Heart right ventricle (tissue), 16 donors: ENCODE results near the gene PYDC1. TPM values are rescaled to one million over a fixed set of nuclear protein-coding genes. Genes with fewer than 3 reads are reported as not detected.

Experiments used
- ATAC-seq, 8 donors: fragments of 200-7000 bp; cut with Tn5 transposase; one replicate each; pipeline ENCODE4 v1.9.1; 2020; ENCODE audit warnings: mild to moderate bottlenecking in 8 of 8, moderate library complexity in 8 of 8, moderate number of reproducible peaks in 1 of 8
- DNase-seq, 2 donors: peaks; one replicate each; pipeline ENCODE4 v3.0.0-alpha.2; 2020
- H3K27ac ChIP-seq, 10 donors: fragments of 200-600 bp; sonication (generic) in 2 of 10; one replicate each; pipeline versions ENCODE4 v1.5.0 to v1.8.0; 2020 to 2022; ENCODE audit warnings: mild to moderate bottlenecking in 3 of 10
- H3K27me3 ChIP-seq, 7 donors: fragments of 200-600 bp; one replicate each; pipeline ENCODE4 v1.8.0; 2021 to 2022; ENCODE audit warnings: mild to moderate bottlenecking in 2 of 7
- H3K36me3 ChIP-seq, 9 donors: fragments of 200-600 bp; sonication (generic) in 1 of 9; one replicate each; pipeline versions ENCODE4 v1.5.0 to v1.8.0; 2020 to 2022; ENCODE audit warnings: mild to moderate bottlenecking in 2 of 9
- H3K4me1 ChIP-seq, 9 donors: fragments of 200-600 bp; sonication (generic) in 1 of 9; one replicate each; pipeline versions ENCODE4 v1.5.0 to v1.8.0; 2020 to 2022; ENCODE audit warnings: mild to moderate bottlenecking in 4 of 9
- H3K4me3 ChIP-seq, 10 donors: fragments of 200-600 bp; sonication (generic) in 2 of 10; one replicate each; pipeline versions ENCODE4 v1.5.0 to v1.8.0; 2020 to 2022; ENCODE audit warnings: mild to moderate bottlenecking in 7 of 10, moderate library complexity in 2 of 10
- H3K9me3 ChIP-seq, 11 donors: fragments of 200-600 bp in 10 of 11; sonication (generic) in 2 of 11; one replicate each; pipeline versions ENCODE4 v1.5.0 to v1.8.0; 2013 to 2022; ENCODE audit warnings: mild to moderate bottlenecking in 2 of 11, control low read depth in 1 of 11, moderate library complexity in 1 of 11
- WGBS, 2 donors: extraction: QIAGEN DNeasy Blood & Tissue Kit; methylation state at CpG; one replicate each; pipeline ENCODE4 v1.1.7; 2013; ENCODE audit warnings: inconsistent platforms in 1 of 2; 5-methylcytosine and 5-hydroxymethylcytosine counted together
- intact Hi-C, 10 donors: fragments of 100-400 bp; cut with DNase I; formaldehyde crosslinking; loops; one replicate each; pipeline versions ENCODE4 v1.11.1 to v1.14.2; 2022
- polyA plus RNA-seq, 2 donors: library from polyadenylated mRNA; stranded (reverse); fragments of 200-250 nt; gene quantifications; one replicate each; pipeline ENCODE4 v1.2.3, GENCODE V29; 2013
- total RNA-seq, 10 donors: library from RNA; stranded (reverse); fragmentation: NEBNext Ultra II Directional in 3 of 10; extraction: Animal tissue kit (Norgen Biotek cat#: 25700) in 3 of 10; gene quantifications; one replicate each; pipeline versions ENCODE4 v1.2.1 to v1.2.4, GENCODE V29; 2021 to 2023
- TF ChIP-seq, protein P1 (sequence below), 9 donors: fragments of 200-600 bp; sonication (generic) in 2 of 9; IDR thresholded peaks; one replicate each; pipeline versions ENCODE4 v1.5.0 to v1.8.0; 2021 to 2022; ENCODE audit warnings: antibody characterized with exemption in 9 of 9, mild to moderate bottlenecking in 5 of 9, moderate library complexity in 1 of 9
- donor health status: Arrhythmogenic right ventricular cardiomyopathy.
- donor health status: ischemic (EF 13 %, LVEDD 7.1; RV severe dilation, severe dysfunction).
- donor health status: healthy with polysubstance abuse.
- donor health status: DM: no; HTN: yes; CAD: no.
- donor health status: DM: no; HTN: no; CAD: no.
- donor health status: ischemic (EF 25% LVEDD 6.9; RV normal size, moderate dysfunction).
- donor health status: ischemic (EF 25% LVEDD 5.7; RV mildly dilated, moderate dysfunction).
- donor health status: healthy.
- donor health status: DM: yes; HTN: yes; CAD: no.
- donor health status: Ischemic cardiomyopathy.
- donor health status: ischemic (EF 35%, LVEDD 5.7; RV mildly dilated, moderate dysfunction).
- donor health status: nonischemic (EF 11% LVEDD 7.7; RV severe dilation, severe dysfunction).
- donor health status: DM: yes; HTN: yes; CAD: no.
- donor health status: PGD.
- donor health status: ischemic (EF 29% LVEDD 5.4; RV normal size, mild dysfunction).
- donor health status: nonischemic (EF 23%, LVEDD 6.1; RV moderate dilation, normal function).

The PYDC1 gene
- total and polyA plus RNA-seq, 12 donors: not detected

DNA sequence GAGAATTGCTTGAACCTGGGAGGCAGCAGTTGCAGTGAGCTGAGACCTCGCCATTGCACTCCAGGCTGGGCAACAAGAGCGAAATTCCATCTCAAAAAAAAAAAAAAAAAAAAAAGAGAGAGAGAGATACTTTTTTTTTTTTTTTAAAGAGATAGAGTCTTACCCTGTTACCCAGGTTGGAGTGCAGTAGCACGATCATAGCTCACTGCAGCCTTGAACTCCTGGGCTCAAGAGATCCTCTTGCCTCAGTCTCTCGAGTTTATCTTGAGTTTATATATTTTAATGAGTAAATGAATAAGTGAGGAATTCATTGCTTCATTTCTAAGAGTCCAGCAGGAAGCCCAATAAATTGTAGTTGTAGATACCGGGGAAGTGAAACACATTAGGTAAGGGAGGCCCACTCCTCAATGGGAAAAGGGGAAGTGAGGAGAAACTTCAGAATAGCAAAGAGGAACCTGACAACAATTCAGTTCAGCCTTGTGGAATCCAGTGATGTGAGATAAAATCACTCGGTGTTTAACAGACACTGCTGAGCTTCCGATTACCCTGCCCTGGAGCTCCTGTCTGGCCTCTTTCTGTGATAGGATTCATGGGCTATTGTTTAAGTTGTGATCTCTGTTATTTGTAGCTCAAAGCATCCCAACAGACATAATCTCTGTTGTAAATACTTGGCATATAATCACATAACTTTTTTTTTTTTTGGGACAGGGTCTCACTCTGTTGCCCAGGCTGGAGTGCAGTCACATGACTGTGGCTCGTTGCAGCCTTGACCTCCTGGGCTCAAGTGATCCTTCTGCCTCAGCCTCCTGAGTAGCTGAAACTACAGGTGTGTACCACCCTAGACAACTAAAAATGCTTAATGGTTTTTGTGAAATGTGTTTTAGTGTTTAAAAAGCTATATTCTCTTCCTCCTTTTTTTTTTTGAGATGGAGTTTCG lies 27.1 kb upstream of the PYDC1 start:
- Histone ChIP-seq H3K9me3 (no peaks in the 10 kb centered on the region), H3K27me3 (peaks cover 0 to 45% (median 15%) of the 10 kb centered on the region in 7 donors), H3K36me3 (no peaks in the 10 kb centered on the region), H3K4me3 (no peak overlapping the region), H3K4me1 (peaks cover 0 to 22% (median 0%) of the 10 kb centered on the region in 9 donors), H3K27ac (peak overlapping the region in 1 of 10 donors; percentile 29)
- ATAC-seq (peak in 2 of 8 donors; percentile 18 to 42), DNase-seq (no peak)
- TF ChIP-seq, protein P1, sequence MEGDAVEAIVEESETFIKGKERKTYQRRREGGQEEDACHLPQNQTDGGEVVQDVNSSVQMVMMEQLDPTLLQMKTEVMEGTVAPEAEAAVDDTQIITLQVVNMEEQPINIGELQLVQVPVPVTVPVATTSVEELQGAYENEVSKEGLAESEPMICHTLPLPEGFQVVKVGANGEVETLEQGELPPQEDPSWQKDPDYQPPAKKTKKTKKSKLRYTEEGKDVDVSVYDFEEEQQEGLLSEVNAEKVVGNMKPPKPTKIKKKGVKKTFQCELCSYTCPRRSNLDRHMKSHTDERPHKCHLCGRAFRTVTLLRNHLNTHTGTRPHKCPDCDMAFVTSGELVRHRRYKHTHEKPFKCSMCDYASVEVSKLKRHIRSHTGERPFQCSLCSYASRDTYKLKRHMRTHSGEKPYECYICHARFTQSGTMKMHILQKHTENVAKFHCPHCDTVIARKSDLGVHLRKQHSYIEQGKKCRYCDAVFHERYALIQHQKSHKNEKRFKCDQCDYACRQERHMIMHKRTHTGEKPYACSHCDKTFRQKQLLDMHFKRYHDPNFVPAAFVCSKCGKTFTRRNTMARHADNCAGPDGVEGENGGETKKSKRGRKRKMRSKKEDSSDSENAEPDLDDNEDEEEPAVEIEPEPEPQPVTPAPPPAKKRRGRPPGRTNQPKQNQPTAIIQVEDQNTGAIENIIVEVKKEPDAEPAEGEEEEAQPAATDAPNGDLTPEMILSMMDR (IDR thresholded peaks at IDR 0.05): no peak
- intact Hi-C loops: no loop called here
- 55 to 62% methylated on average over 8 to 9 of the region's 9 CpGs for WGBS, 2 donors

- TF ChIP-seq, protein P1 (IDR thresholded peaks at IDR 0.05): no peak
- H3K27ac ChIP-seq: peak overlapping the region in 1 of 10 donors; percentile 0
- WGBS, 2 donors: 49 to 62% methylated on average over 6 of the region's 6 CpGs
- ATAC-seq (peak in 1 of 8 donors; percentile 50), DNase-seq (no peak)
- H3K27me3 ChIP-seq: peaks cover 0 to 31% (median 10%) of the 10 kb centered on the region in 7 donors
- intact Hi-C loops: no loop called here
- H3K4me3 ChIP-seq: no peak overlapping the region
- H3K4me1 ChIP-seq: peaks cover 0 to 22% (median 0%) of the 10 kb centered on the region in 9 donors
- H3K9me3 ChIP-seq: no peaks in the 10 kb centered on the region
- no peaks in the 10 kb centered on the region for H3K36me3 ChIP-seq
These were observed 25.3 kb upstream of the PYDC1 start for GRCh38 chr16:31242206-31242605.

DNA sequence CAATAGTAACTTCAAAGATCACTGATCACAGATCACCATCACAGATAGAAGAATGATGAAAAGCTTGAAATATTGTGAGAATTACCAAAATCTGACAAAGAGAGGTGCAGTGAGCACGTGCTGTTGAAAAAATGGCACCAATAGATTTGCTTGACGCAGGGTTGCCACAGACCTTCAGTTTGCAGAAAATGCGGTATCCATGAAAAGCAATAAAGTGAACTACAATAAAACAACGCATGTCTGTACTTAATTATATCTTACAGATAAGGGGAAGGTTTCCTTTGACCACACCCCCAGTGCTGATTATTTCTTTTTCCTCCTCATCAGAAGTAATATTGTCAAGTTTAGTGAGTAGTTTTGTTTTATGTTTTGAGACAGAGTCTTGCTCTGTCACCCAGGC lies 21.1 kb upstream of the PYDC1 start:
- Histone ChIP-seq H3K4me3 (no peak overlapping the region), H3K27ac (no peak overlapping the region), H3K9me3 (peaks cover 0 to 15% (median 0%) of the 10 kb centered on the region in 11 donors), H3K36me3 (no peaks in the 10 kb centered on the region), H3K27me3 (peaks cover 0 to 13% (median 0%) of the 10 kb centered on the region in 7 donors), H3K4me1 (peaks cover 0 to 14% (median 0%) of the 10 kb centered on the region in 9 donors)
- DNase-seq (no peak), ATAC-seq (no peak)
- TF ChIP-seq, protein P1 (IDR thresholded peaks at IDR 0.05): no peak
- WGBS, 2 donors: 80 to 81% methylated on average over 4 of the region's 4 CpGs
- intact Hi-C loops: no loop called here

- no peak for ATAC-seq
- 48 to 64% methylated on average over 10 of the region's 10 CpGs for WGBS, 2 donors
- Histone ChIP-seq H3K4me1 (peaks cover 0 to 17% (median 11%) of the 10 kb centered on the region in 9 donors), H3K9me3 (peaks cover 0 to 2% (median 0%) of the 10 kb centered on the region in 11 donors), H3K27me3 (no peaks in the 10 kb centered on the region), H3K27ac (peak overlapping the region in 1 of 10 donors; percentile 9), H3K4me3 (no peak overlapping the region), H3K36me3 (no peaks in the 10 kb centered on the region)
- intact Hi-C loops: no loop called here
- DNase-seq: no peak
- TF ChIP-seq, protein P1 (IDR thresholded peaks at IDR 0.05): no peak
These were observed 12.6 kb upstream of the PYDC1 start for GRCh38 chr16:31229501-31229900.
